ENCODE data around the gene DMD. TPM values are rescaled to one million over a fixed set of nuclear protein-coding genes. Genes with fewer than 3 reads are reported as not detected.

Gene DMD
- total and polyA plus RNA-seq, 2 experiments from 2014 or later: 1.5 to 2.0 TPM

DNA sequence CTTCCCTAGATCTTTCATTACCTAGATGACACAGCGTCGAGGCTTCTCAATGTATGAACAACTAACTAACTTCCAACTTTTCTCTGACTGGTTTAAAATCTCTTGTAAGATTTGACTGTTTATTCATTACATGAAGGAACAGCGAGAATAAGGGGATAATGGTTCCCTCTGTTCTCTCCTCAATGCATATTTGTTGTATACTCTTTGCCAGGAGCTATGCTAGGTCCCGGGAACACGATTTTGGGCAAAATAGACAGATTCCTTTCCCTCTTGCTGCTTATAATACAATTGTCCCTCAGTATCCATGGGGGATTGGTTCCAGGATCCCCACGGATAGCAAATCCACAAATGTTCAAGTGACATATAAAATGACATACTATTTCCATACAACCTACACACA lies 1020.0 kb downstream of the DMD start:
- no peaks in the 10 kb centered on the region for H4K20me1 ChIP-seq (ENCODE audit: insufficient read depth)
- no peaks in the 10 kb centered on the region for H3F3A ChIP-seq (ENCODE audit: insufficient read depth)
- no peak for TF ChIP-seq EZH2 (IDR thresholded peaks at IDR 0.05; ENCODE audit: insufficient read depth, poor library complexity, severe bottlenecking)
- TF ChIP-seq EZH2phosphoT487 (IDR thresholded peaks at IDR 0.05; ENCODE audit: insufficient read depth, low read depth): no peak
- no peaks in the 10 kb centered on the region for H3K36me3 ChIP-seq (ENCODE audit: low read depth)
- H3K4me2 ChIP-seq (ENCODE audit: unreplicated experiment): no peak overlapping the region
- H3K4me1 ChIP-seq (ENCODE audit: insufficient read depth): no peaks in the 10 kb centered on the region
- no peak for DNase-seq
- H3K27me3 ChIP-seq (replicated peaks; ENCODE audit: insufficient read depth): no peaks in the 10 kb centered on the region
- H3K9me2 ChIP-seq (ENCODE audit: insufficient read depth): no peaks in the 10 kb centered on the region
- in situ Hi-C loops (cut with MboI): no loop called here
- WGBS, 2 experiments (ENCODE audit: low coverage in 1 of 2, low lambda C conversion rate in 2 of 2, missing lambda C conversion rate in 2 of 2): 2 to 5% methylated on average over 6 of the region's 6 CpGs
- no peak overlapping the region for H3K9ac ChIP-seq
- H3K4me3 ChIP-seq: no peak overlapping the region
- H2AFZ ChIP-seq: no peak overlapping the region
- no peak overlapping the region for H3K27ac ChIP-seq
- no peaks in the 10 kb centered on the region for H3K9me3 ChIP-seq (ENCODE audit: low read depth)
- H3K79me2 ChIP-seq (ENCODE audit: insufficient read depth): no peaks in the 10 kb centered on the region

DNA sequence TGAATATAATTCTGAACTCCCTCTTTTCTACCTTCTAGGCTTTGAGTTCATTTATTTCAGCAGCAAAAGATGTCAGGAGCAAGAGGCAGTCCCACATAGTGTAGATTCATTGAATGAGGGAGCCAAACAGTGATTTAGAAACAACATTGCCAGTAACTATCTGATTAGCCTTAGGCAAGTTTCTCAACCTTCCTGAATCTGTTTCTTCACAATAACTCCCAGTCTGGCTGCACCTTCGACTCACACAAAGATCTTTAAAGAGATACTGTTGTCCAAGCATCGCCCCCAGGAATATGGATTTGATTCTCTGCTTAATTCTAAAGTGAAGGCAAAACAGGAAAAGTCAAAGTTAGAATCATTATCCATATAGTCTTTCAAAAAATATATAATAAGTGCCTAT lies 1026.2 kb downstream of the DMD start:
- Histone ChIP-seq H3K9me3 (ENCODE audit: low read depth) (no peaks in the 10 kb centered on the region), H3K4me3 (no peak overlapping the region), H3F3A (ENCODE audit: insufficient read depth) (no peaks in the 10 kb centered on the region), H2AFZ (no peak overlapping the region), H3K27ac (no peak overlapping the region), H3K36me3 (ENCODE audit: low read depth) (no peaks in the 10 kb centered on the region), H3K9ac (no peak overlapping the region), H3K4me2 (ENCODE audit: unreplicated experiment) (no peak overlapping the region), H4K20me1 (ENCODE audit: insufficient read depth) (no peaks in the 10 kb centered on the region), H3K4me1 (ENCODE audit: insufficient read depth) (no peaks in the 10 kb centered on the region), H3K27me3 (replicated peaks; ENCODE audit: insufficient read depth) (no peaks in the 10 kb centered on the region), H3K9me2 (ENCODE audit: insufficient read depth) (no peaks in the 10 kb centered on the region), H3K79me2 (ENCODE audit: insufficient read depth) (no peaks in the 10 kb centered on the region)
- in situ Hi-C loops (cut with MboI): no loop called here
- no peak for DNase-seq
- TF ChIP-seq EZH2 (IDR thresholded peaks at IDR 0.05; ENCODE audit: insufficient read depth, poor library complexity, severe bottlenecking) (no peak), EZH2phosphoT487 (IDR thresholded peaks at IDR 0.05; ENCODE audit: insufficient read depth, low read depth) (no peak)
- WGBS, 2 experiments (ENCODE audit: low coverage in 1 of 2, low lambda C conversion rate in 2 of 2, missing lambda C conversion rate in 2 of 2): 6 to 14% methylated on average over 2 of the region's 2 CpGs

DNA sequence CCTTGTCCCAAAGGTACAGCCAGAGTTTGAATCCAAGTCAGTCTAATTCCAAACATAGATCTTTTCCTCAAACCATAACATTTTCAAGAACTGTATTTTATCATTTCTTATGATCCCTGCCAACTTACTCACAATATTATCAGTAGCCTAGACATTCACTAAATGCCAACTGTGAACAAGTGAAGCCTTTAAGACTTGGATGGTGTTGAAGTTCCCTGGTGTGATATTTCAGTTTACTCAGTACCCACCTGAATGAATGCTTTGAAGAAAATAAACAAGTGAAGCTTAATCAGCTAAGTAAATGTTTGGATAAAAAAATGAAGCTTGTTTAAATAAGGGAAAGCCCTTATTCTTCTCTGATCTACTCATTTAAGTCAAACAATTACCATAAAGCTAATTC lies 1028.3 kb downstream of the DMD start:
- H3K4me3 ChIP-seq: no peak overlapping the region
- TF ChIP-seq EZH2 (IDR thresholded peaks at IDR 0.05; ENCODE audit: insufficient read depth, poor library complexity, severe bottlenecking): no peak
- no peak for TF ChIP-seq EZH2phosphoT487 (IDR thresholded peaks at IDR 0.05; ENCODE audit: insufficient read depth, low read depth)
- in situ Hi-C loops (cut with MboI): no loop called here
- no peaks in the 10 kb centered on the region for H4K20me1 ChIP-seq (ENCODE audit: insufficient read depth)
- H3K9me3 ChIP-seq (ENCODE audit: low read depth): no peaks in the 10 kb centered on the region
- no peak overlapping the region for H3K4me2 ChIP-seq (ENCODE audit: unreplicated experiment)
- no peak overlapping the region for H3K27ac ChIP-seq
- H3K36me3 ChIP-seq (ENCODE audit: low read depth): no peaks in the 10 kb centered on the region
- no peak overlapping the region for H3K9ac ChIP-seq
- no peaks in the 10 kb centered on the region for H3F3A ChIP-seq (ENCODE audit: insufficient read depth)
- no peaks in the 10 kb centered on the region for H3K27me3 ChIP-seq (replicated peaks; ENCODE audit: insufficient read depth)
- no peak overlapping the region for H2AFZ ChIP-seq
- no peaks in the 10 kb centered on the region for H3K9me2 ChIP-seq (ENCODE audit: insufficient read depth)
- no peaks in the 10 kb centered on the region for H3K4me1 ChIP-seq (ENCODE audit: insufficient read depth)
- no peak for DNase-seq
- no peaks in the 10 kb centered on the region for H3K79me2 ChIP-seq (ENCODE audit: insufficient read depth)

DNA sequence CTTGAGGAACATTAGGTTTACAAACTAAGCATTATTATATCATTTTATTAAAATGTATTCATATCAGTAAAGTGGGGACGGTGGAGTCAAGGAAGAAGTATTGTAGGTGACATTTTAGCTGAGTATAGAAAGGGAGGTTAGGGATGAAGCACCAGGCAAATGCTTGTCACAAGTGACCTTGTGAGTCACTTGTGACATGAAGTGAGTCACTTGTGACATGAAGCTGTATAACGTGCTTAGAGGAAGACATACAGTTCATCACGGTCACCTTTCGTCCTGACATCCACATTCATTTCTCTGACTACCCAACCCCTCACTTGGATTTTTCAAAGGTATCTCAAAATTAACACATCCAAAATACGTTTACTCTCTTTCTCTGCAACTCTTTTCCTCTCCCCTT lies 1034.8 kb downstream of the DMD start:
- Histone ChIP-seq H3K27me3 (replicated peaks; ENCODE audit: insufficient read depth) (no peaks in the 10 kb centered on the region), H3K9me2 (ENCODE audit: insufficient read depth) (no peaks in the 10 kb centered on the region), H3K9ac (no peak overlapping the region), H3K36me3 (ENCODE audit: low read depth) (no peaks in the 10 kb centered on the region), H3K4me2 (ENCODE audit: unreplicated experiment) (no peak overlapping the region), H4K20me1 (ENCODE audit: insufficient read depth) (no peaks in the 10 kb centered on the region), H3K27ac (no peak overlapping the region), H3K9me3 (ENCODE audit: low read depth) (no peaks in the 10 kb centered on the region), H3F3A (ENCODE audit: insufficient read depth) (no peaks in the 10 kb centered on the region), H3K79me2 (ENCODE audit: insufficient read depth) (no peaks in the 10 kb centered on the region), H3K4me3 (no peak overlapping the region), H2AFZ (no peak overlapping the region), H3K4me1 (ENCODE audit: insufficient read depth) (no peaks in the 10 kb centered on the region)
- no peak for TF ChIP-seq EZH2 (IDR thresholded peaks at IDR 0.05; ENCODE audit: insufficient read depth, poor library complexity, severe bottlenecking)
- no peak for TF ChIP-seq EZH2phosphoT487 (IDR thresholded peaks at IDR 0.05; ENCODE audit: insufficient read depth, low read depth)
- DNase-seq: no peak
- WGBS, 2 experiments (ENCODE audit: low coverage in 1 of 2, low lambda C conversion rate in 2 of 2, missing lambda C conversion rate in 2 of 2): 21 to 30% methylated on average over 5 of the region's 5 CpGs
- in situ Hi-C loops (cut with MboI): no loop called here

DNA sequence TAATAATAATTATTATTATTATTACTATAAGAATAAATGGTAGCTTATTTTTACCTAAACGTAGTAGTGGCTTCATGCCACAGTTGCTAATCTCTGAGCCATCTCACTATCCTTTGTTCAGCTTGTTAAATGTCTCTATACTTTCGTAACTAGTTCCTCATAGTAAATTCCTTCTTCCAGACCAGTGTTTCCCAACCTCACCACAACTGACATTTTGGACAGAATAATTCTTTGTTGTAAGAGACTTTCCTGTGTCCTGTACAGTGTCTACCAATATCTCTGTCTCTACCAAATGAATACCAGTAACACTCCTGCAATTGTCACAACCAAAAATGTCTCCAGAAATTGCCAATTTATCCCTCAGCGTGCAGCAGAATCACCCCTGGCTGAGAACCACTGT lies 1040.9 kb downstream of the DMD start:
- H3K27me3 ChIP-seq (replicated peaks; ENCODE audit: insufficient read depth): no peaks in the 10 kb centered on the region
- H3K36me3 ChIP-seq (ENCODE audit: low read depth): no peaks in the 10 kb centered on the region
- H4K20me1 ChIP-seq (ENCODE audit: insufficient read depth): no peaks in the 10 kb centered on the region
- no peaks in the 10 kb centered on the region for H3K9me2 ChIP-seq (ENCODE audit: insufficient read depth)
- TF ChIP-seq EZH2phosphoT487 (IDR thresholded peaks at IDR 0.05; ENCODE audit: insufficient read depth, low read depth) (no peak), EZH2 (IDR thresholded peaks at IDR 0.05; ENCODE audit: insufficient read depth, poor library complexity, severe bottlenecking) (no peak)
- no peak overlapping the region for H3K4me3 ChIP-seq
- no peak overlapping the region for H3K27ac ChIP-seq
- no peak for DNase-seq
- no peaks in the 10 kb centered on the region for H3K4me1 ChIP-seq (ENCODE audit: insufficient read depth)
- 17 to 20% methylated on average over 3 of the region's 3 CpGs for WGBS, 2 experiments (ENCODE audit: low coverage in 1 of 2, low lambda C conversion rate in 2 of 2, missing lambda C conversion rate in 2 of 2)
- in situ Hi-C loops (cut with MboI): no loop called here
- H3K9me3 ChIP-seq (ENCODE audit: low read depth): no peaks in the 10 kb centered on the region
- H3K79me2 ChIP-seq (ENCODE audit: insufficient read depth): no peaks in the 10 kb centered on the region
- H3F3A ChIP-seq (ENCODE audit: insufficient read depth): no peaks in the 10 kb centered on the region
- H3K9ac ChIP-seq: no peak overlapping the region
- H3K4me2 ChIP-seq (ENCODE audit: unreplicated experiment): no peak overlapping the region
- H2AFZ ChIP-seq: no peak overlapping the region

Measured in GM23248 (cell line).